IMR-90 (cell line): ENCODE data around the gene OR51B2. TPM values are rescaled to one million over a fixed set of nuclear protein-coding genes. Genes with fewer than 3 reads are reported as not detected.
A peak's percentile ranks its signal among the peaks of the same experiment; 100 is the strongest.

Experiments used
- ATAC-seq: fragments of 200-7000 bp; cut with Tn5 transposase; 2 replicates; pipeline ENCODE4 v1.9.1; 2020; ENCODE audit warnings: low read depth, mild to moderate bottlenecking, moderate library complexity
- BruUV-seq: library from RNA; stranded (reverse); fragments of 400-500 nt; replicated peaks from 2 replicates; lab custom pipeline; 2021; lab: Mats Ljungman, UMichigan
- CTCF ChIA-PET: fragments of 300-600 bp; formaldehyde crosslinking; extraction: SDS; loops from one replicate; lab custom pipeline; 2021; ENCODE audit warnings: antibody characterized with exemption; lab: Yijun Ruan, JAX
- POLR2A ChIA-PET: fragments of 300-600 bp; sonication (Branson Sonifier 250); formaldehyde crosslinking; loops from one replicate; lab custom pipeline; 2022; ENCODE audit warnings: antibody characterized with exemption; ENCODE audit not compliant: unreplicated experiment; lab: Charles Lee
- DNase-seq: peaks from one replicate; pipeline ENCODE4 v3.0.0; 2013
- H2AFZ ChIP-seq: replicated peaks from 2 replicates; pipeline ENCODE3; 2013; ENCODE audit warnings: low read length, mild to moderate bottlenecking; ENCODE audit not compliant: poor library complexity
- H2AK5ac ChIP-seq: 2 replicates; pipeline ENCODE4 v1.6.1; 2013; ENCODE audit warnings: low read depth, low read length, inconsistent platforms
- H2AK9ac ChIP-seq: replicated peaks from 2 replicates; pipeline ENCODE3; 2013; ENCODE audit warnings: mild to moderate bottlenecking, low read depth, low read length, moderate library complexity; ENCODE audit not compliant: poor library complexity
- H2BK120ac ChIP-seq: 2 replicates; pipeline ENCODE4 v1.6.1; 2013; ENCODE audit warnings: low read depth, low read length, inconsistent platforms
- H2BK15ac ChIP-seq: 3 replicates; pipeline ENCODE4 v1.6.1; 2013; ENCODE audit warnings: low read depth, low read length, inconsistent platforms
- H2BK20ac ChIP-seq: 2 replicates; pipeline ENCODE4 v1.6.1; 2013; ENCODE audit warnings: low read depth, mild to moderate bottlenecking, inconsistent platforms, low read length, moderate library complexity
- H2BK5ac ChIP-seq: 2 replicates; pipeline ENCODE4 v1.6.1; 2013; ENCODE audit warnings: mild to moderate bottlenecking, low read depth, low read length, inconsistent platforms; ENCODE audit not compliant: poor library complexity, severe bottlenecking
- H3K14ac ChIP-seq: replicated peaks from 2 replicates; pipeline ENCODE4 v1.6.1; 2013; ENCODE audit warnings: low read depth, low read length, inconsistent platforms
- H3K18ac ChIP-seq: 2 replicates; pipeline ENCODE4 v1.6.1; 2013; ENCODE audit warnings: low read depth, low read length, control low read depth
- H3K23ac ChIP-seq: 2 replicates; pipeline ENCODE4 v1.6.1; 2013; ENCODE audit warnings: low read depth, low read length, inconsistent platforms
- H3K27ac ChIP-seq: 2 replicates; pipeline ENCODE4 v1.5.1; 2013; ENCODE audit warnings: mild to moderate bottlenecking, control low read depth, low read length; ENCODE audit not compliant: insufficient read depth
- H3K27me3 ChIP-seq: 2 replicates; pipeline ENCODE4 v1.6.1; 2013; ENCODE audit warnings: low read length; ENCODE audit not compliant: control insufficient read depth, insufficient read depth
- H3K36me3 ChIP-seq: 2 replicates; pipeline ENCODE4 v1.6.1; 2013; ENCODE audit warnings: low read length, mixed read lengths; ENCODE audit not compliant: control insufficient read depth, insufficient read depth
- H3K4ac ChIP-seq: 2 replicates; pipeline ENCODE4 v1.6.1; 2013; ENCODE audit warnings: low read depth, low read length, inconsistent platforms
- H3K4me1 ChIP-seq: 2 replicates; pipeline ENCODE4 v1.6.1; 2013; ENCODE audit warnings: low read length, mixed read lengths; ENCODE audit not compliant: control insufficient read depth, insufficient read depth
- H3K4me2 ChIP-seq: 2 replicates; pipeline ENCODE4 v1.6.1; 2013; ENCODE audit warnings: low read depth, mild to moderate bottlenecking, control low read depth, low read length, moderate library complexity
- H3K4me3 ChIP-seq: 2 replicates; pipeline ENCODE4 v1.5.1; 2013; ENCODE audit warnings: low read depth, mild to moderate bottlenecking, control low read depth, low read length, moderate library complexity; ENCODE audit not compliant: insufficient read depth
- H3K56ac ChIP-seq: 2 replicates; pipeline ENCODE4 v1.6.1; 2013; ENCODE audit warnings: low read length, inconsistent platforms; ENCODE audit not compliant: insufficient read depth; ENCODE audit errors: extremely low read depth
- H3K79me1 ChIP-seq, 2 experiments: 2 replicates each; pipeline ENCODE4 v1.6.1; 2013; ENCODE audit warnings: low read length in 2 of 2, inconsistent platforms in 1 of 2, low read depth in 1 of 2
- H3K9ac ChIP-seq: 2 replicates; pipeline ENCODE4 v1.6.1; 2013; ENCODE audit warnings: low read depth, low read length, control low read depth
- H3K9me1 ChIP-seq: 2 replicates; pipeline ENCODE4 v1.6.1; 2013; ENCODE audit warnings: low read length, inconsistent platforms; ENCODE audit not compliant: insufficient read depth
- H3K9me3 ChIP-seq: 2 replicates; pipeline ENCODE4 v1.6.1; 2013; ENCODE audit warnings: low read length; ENCODE audit not compliant: control insufficient read depth, insufficient read depth
- H4K20me1 ChIP-seq: 2 replicates; pipeline ENCODE4 v1.6.1; 2013; ENCODE audit warnings: low read length, inconsistent platforms; ENCODE audit not compliant: insufficient read depth
- H4K5ac ChIP-seq: 2 replicates; pipeline ENCODE4 v1.6.1; 2013; ENCODE audit warnings: mild to moderate bottlenecking, low read depth, low read length, control low read depth
- H4K8ac ChIP-seq, 2 experiments: 2 replicates each; pipeline ENCODE4 v1.6.1; 2013; ENCODE audit warnings: low read depth in 2 of 2, low read length in 2 of 2, control low read depth in 1 of 2, inconsistent platforms in 1 of 2
- H4K91ac ChIP-seq: 2 replicates; pipeline ENCODE4 v1.6.1; 2013; ENCODE audit warnings: low read depth, low read length, inconsistent platforms; ENCODE audit not compliant: insufficient read depth
- BHLHE40 ChIP-seq: fragments of 150-350 bp; IDR thresholded peaks from 2 replicates; pipeline ENCODE4 v1.6.1; 2016; ENCODE audit warnings: mild to moderate bottlenecking, low read depth, low read length
- CEBPB ChIP-seq: IDR thresholded peaks from 2 replicates; pipeline ENCODE4 v1.6.1; 2012; ENCODE audit warnings: low read depth, low read length, improper control_type of control experiment
- FOS ChIP-seq: fragments of 150-350 bp; IDR thresholded peaks from 2 replicates; pipeline ENCODE4 v1.6.1; 2016; ENCODE audit warnings: low read depth, low read length
- MAFK ChIP-seq: IDR thresholded peaks from 2 replicates; pipeline ENCODE4 v1.6.1; 2012; ENCODE audit warnings: low read depth, low read length, improper control_type of control experiment
- MAZ ChIP-seq: IDR thresholded peaks from 2 replicates; pipeline ENCODE4 v1.6.1; 2012; ENCODE audit warnings: low read depth, mild to moderate bottlenecking, low read length, improper control_type of control experiment, moderate library complexity, borderline replicate concordance
- MXI1 ChIP-seq: IDR thresholded peaks from 2 replicates; pipeline ENCODE4 v1.6.1; 2012; ENCODE audit warnings: low read depth, mild to moderate bottlenecking, low read length, moderate library complexity, borderline replicate concordance
- NFE2L2 ChIP-seq: fragments of 150-350 bp; IDR thresholded peaks from 2 replicates; pipeline ENCODE4 v1.6.1; 2016; ENCODE audit warnings: low read depth, mild to moderate bottlenecking, low read length
- POLR2A ChIP-seq: IDR thresholded peaks from 2 replicates; pipeline ENCODE4 v1.6.1; 2012; ENCODE audit warnings: mild to moderate bottlenecking, low read depth, low read length
- RCOR1 ChIP-seq: IDR thresholded peaks from 2 replicates; pipeline ENCODE4 v1.6.1; 2012; ENCODE audit warnings: mild to moderate bottlenecking, low read length, improper control_type of control experiment; ENCODE audit not compliant: insufficient replicate concordance
- RFX5 ChIP-seq: IDR thresholded peaks from 2 replicates; pipeline ENCODE4 v1.8.0; 2012; ENCODE audit warnings: low read depth, mild to moderate bottlenecking, low read length, moderate library complexity
- SMC3 ChIP-seq: fragments of 150-350 bp; IDR thresholded peaks from 2 replicates; pipeline ENCODE4 v1.6.1; 2016; ENCODE audit warnings: low read depth, mild to moderate bottlenecking, antibody characterized with exemption, low read length, moderate library complexity
- WGBS, 2 experiments: methylation state at CpG; one replicate each; pipeline versions ENCODE4 v1.1.5 to v1.1.7; 2013; ENCODE audit warnings: missing lambda C conversion rate in 2 of 2; ENCODE audit not compliant: insufficient read length in 1 of 2; ENCODE audit errors: extremely low coverage in 2 of 2; 5-methylcytosine and 5-hydroxymethylcytosine counted together
- dilution Hi-C: fragments of 300-500 bp; cut with HindIII; formaldehyde crosslinking; loops from one replicate; pipeline ENCODE4 v1.14.3; 2018; ENCODE audit warnings: low sequenced_read_pairs; ENCODE audit not compliant: unreplicated experiment
- in situ Hi-C: fragments of 300-500 bp; cut with MboI; formaldehyde crosslinking; loops from 3 replicates; pipeline ENCODE4 v1.14.3; 2019; ENCODE audit warnings: low sequenced_read_pairs, inconsistent platforms, mixed read lengths
- intact Hi-C: fragments of 100-400 bp; cut with micrococcal nuclease; formaldehyde crosslinking; loops from 2 replicates; pipeline ENCODE4 v1.10.0; 2022
- polyA plus RNA-seq, 3 experiments: library from polyadenylated mRNA; depleted of rRNA; stranded (reverse); fragments of >200 nt; gene quantifications; 2 replicates each; pipeline ENCODE4 v1.2.3, GENCODE V29; 2012; ENCODE audit warnings: low replicate concordance in 1 of 3
- total RNA-seq: library from RNA; depleted of rRNA; stranded (reverse); fragments of >200 nt; gene quantifications from 2 replicates; pipeline ENCODE4 v1.2.3, GENCODE V29; 2012
- TF ChIP-seq, protein P1 (sequence below): conservative IDR thresholded peaks from 2 replicates; pipeline ENCODE4 v1.5.1; 2012; ENCODE audit warnings: mild to moderate bottlenecking, low read depth, low read length, improper control_type of control experiment
- TF ChIP-seq, protein P2 (sequence below): fragments of 150-350 bp; IDR thresholded peaks from 2 replicates; pipeline ENCODE4 v1.6.1; 2016; ENCODE audit warnings: low read depth, mild to moderate bottlenecking, low read length, moderate library complexity, borderline replicate concordance
- TF ChIP-seq, protein P3 (sequence below): fragments of 150-350 bp; IDR thresholded peaks from 2 replicates; pipeline ENCODE4 v1.6.1; 2017; ENCODE audit warnings: mild to moderate bottlenecking, antibody characterized with exemption, low read length, low read depth

OR51B2 gene
- total and polyA plus RNA-seq, 2 of the 4 experiments (the other 2 are of a cell fraction), result not detected

DNA sequence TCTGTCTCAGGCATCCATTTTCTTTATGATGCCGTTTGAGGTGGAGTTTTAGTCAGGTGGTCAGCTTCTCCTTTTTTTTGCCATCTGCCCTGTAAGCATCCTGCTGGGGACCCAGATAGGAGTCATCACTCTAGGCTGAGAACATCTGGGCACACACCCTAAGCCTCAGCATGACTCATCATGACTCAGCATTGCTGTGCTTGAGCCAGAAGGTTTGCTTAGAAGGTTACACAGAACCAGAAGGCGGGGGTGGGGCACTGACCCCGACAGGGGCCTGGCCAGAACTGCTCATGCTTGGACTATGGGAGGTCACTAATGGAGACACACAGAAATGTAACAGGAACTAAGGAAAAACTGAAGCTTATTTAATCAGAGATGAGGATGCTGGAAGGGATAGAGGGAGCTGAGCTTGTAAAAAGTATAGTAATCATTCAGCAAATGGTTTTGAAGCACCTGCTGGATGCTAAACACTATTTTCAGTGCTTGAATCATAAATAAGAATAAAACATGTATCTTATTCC lies 43.5 kb downstream of the OR51B2 start:
- peak overlapping the region; percentile 90; the same call in 1 of the 2 replicates for H3K14ac ChIP-seq
- peak overlapping the region; percentile 98 for H2BK120ac ChIP-seq
- H4K91ac ChIP-seq, result peak overlapping the region; percentile 96; the same call in 1 of the 2 replicates
- no peaks in the 10 kb centered on the region for H3K9me3 ChIP-seq
- dilution Hi-C loops (no loop called here), in situ Hi-C loops (loop anchor here (10.0 kb wide), 1 partner anchor 84 kb away; no protein-coding TSS in a partner anchor), intact Hi-C loops (no loop called here)
- H4K20me1 ChIP-seq, result no peaks in the 10 kb centered on the region
- no TSS peak for BruUV-seq
- H3K18ac ChIP-seq, result no peak overlapping the region
- no peak overlapping the region for H3K4me3 ChIP-seq
- POLR2A ChIA-PET, result interaction anchor here (0.6 kb wide), 1 partner anchor 84 kb away, joined by 4 read pairs; no protein-coding TSS in a partner anchor
- H3K4ac ChIP-seq, result peak overlapping the region; percentile 82
- peak; percentile 100 for DNase-seq
- H3K4me2 ChIP-seq, result no peak overlapping the region
- 8% methylated on average over 2 of the region's 3 CpGs; no CpG with 5 or more reads in 1 of the 2 experiments for WGBS, 2 experiments
- H3K9me1 ChIP-seq, result peaks cover 7% of the 10 kb centered on the region; the same call in 1 of the 2 replicates
- H3K23ac ChIP-seq, result no peak overlapping the region
- no peaks in the 10 kb centered on the region for H3K36me3 ChIP-seq
- peak; percentile 99 for ATAC-seq
- H2AK9ac ChIP-seq, result no peak overlapping the region
- peak overlapping the region; percentile 85; the same call in 1 of the 2 replicates for H3K27ac ChIP-seq
- H2BK5ac ChIP-seq, result peak overlapping the region; percentile 94
- no peaks in the 10 kb centered on the region for H3K27me3 ChIP-seq
- H4K8ac ChIP-seq, result peak overlapping the region; percentile 67 to 97; a peak in 1 of 4 replicates
- H3K79me1 ChIP-seq, result no peaks in the 10 kb centered on the region
- H3K56ac ChIP-seq, result peak overlapping the region; percentile 54; the same call in 1 of the 2 replicates
- peaks cover 14% of the 10 kb centered on the region for H3K4me1 ChIP-seq
- H3K9ac ChIP-seq, result no peak overlapping the region
- no peak overlapping the region; the same call in 1 of the 2 replicates for H4K5ac ChIP-seq
- H2BK20ac ChIP-seq, result peak overlapping the region; percentile 99; the same call in 1 of the 2 replicates
- H2BK15ac ChIP-seq, result 0 out of 3 replicates have a peak overlapping the region, but pooled peaks have one; percentile 9
- CTCF ChIA-PET, result interaction anchor here (1.1 to 1.3 kb wide), 2 partner anchors 11 to 13 kb away, joined by 3 read pairs; no protein-coding TSS in a partner anchor
- no peak overlapping the region for H2AK5ac ChIP-seq
- peak overlapping the region; percentile 47 for H2AFZ ChIP-seq
- peak; percentile 100 for TF ChIP-seq FOS
- TF ChIP-seq MAFK, result peak; percentile 92
- no peak for TF ChIP-seq MXI1
- TF ChIP-seq SMC3, result peak; percentile 14; the same call in 1 of the 2 replicates
- TF ChIP-seq, protein P1, sequence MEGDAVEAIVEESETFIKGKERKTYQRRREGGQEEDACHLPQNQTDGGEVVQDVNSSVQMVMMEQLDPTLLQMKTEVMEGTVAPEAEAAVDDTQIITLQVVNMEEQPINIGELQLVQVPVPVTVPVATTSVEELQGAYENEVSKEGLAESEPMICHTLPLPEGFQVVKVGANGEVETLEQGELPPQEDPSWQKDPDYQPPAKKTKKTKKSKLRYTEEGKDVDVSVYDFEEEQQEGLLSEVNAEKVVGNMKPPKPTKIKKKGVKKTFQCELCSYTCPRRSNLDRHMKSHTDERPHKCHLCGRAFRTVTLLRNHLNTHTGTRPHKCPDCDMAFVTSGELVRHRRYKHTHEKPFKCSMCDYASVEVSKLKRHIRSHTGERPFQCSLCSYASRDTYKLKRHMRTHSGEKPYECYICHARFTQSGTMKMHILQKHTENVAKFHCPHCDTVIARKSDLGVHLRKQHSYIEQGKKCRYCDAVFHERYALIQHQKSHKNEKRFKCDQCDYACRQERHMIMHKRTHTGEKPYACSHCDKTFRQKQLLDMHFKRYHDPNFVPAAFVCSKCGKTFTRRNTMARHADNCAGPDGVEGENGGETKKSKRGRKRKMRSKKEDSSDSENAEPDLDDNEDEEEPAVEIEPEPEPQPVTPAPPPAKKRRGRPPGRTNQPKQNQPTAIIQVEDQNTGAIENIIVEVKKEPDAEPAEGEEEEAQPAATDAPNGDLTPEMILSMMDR, result no peak
- peak; percentile 45; the same call in 1 of the 2 replicates for TF ChIP-seq MAZ
- TF ChIP-seq CEBPB, result 0 out of 2 replicates have a peak, but pooled peaks have one; percentile 51
- peak; percentile 100 for TF ChIP-seq NFE2L2
- TF ChIP-seq, protein P2, sequence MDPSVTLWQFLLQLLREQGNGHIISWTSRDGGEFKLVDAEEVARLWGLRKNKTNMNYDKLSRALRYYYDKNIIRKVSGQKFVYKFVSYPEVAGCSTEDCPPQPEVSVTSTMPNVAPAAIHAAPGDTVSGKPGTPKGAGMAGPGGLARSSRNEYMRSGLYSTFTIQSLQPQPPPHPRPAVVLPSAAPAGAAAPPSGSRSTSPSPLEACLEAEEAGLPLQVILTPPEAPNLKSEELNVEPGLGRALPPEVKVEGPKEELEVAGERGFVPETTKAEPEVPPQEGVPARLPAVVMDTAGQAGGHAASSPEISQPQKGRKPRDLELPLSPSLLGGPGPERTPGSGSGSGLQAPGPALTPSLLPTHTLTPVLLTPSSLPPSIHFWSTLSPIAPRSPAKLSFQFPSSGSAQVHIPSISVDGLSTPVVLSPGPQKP, result no peak
- TF ChIP-seq BHLHE40, result peak; percentile 82
- TF ChIP-seq, protein P3, sequence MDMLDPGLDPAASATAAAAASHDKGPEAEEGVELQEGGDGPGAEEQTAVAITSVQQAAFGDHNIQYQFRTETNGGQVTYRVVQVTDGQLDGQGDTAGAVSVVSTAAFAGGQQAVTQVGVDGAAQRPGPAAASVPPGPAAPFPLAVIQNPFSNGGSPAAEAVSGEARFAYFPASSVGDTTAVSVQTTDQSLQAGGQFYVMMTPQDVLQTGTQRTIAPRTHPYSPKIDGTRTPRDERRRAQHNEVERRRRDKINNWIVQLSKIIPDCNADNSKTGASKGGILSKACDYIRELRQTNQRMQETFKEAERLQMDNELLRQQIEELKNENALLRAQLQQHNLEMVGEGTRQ, result peak; percentile 67
- TF ChIP-seq POLR2A, result no peak
- TF ChIP-seq RFX5, result no peak
- TF ChIP-seq RCOR1, result peak; percentile 95
